Epithelial cell of proximal tubule (primary cell): Measurements from ENCODE around the gene ETFA. TPM values are rescaled to one million over a fixed set of nuclear protein-coding genes. Genes with fewer than 3 reads are reported as not detected.

Experiments
- DNase-seq: peaks from one replicate; pipeline ENCODE4 v3.0.0-alpha.2; 2011; ENCODE audit warnings: low read depth
- H3K4me3 ChIP-seq: 2 replicates; pipeline ENCODE4 v1.5.1; 2011; ENCODE audit warnings: low read depth, mild to moderate bottlenecking, low read length
- CTCF ChIP-seq: conservative IDR thresholded peaks from 2 replicates; pipeline ENCODE4 v1.5.1; 2012; ENCODE audit warnings: low read depth, mild to moderate bottlenecking, low read length
- total RNA-seq: library from RNA; depleted of rRNA; stranded (reverse); fragments of >200 nt; gene quantifications from 2 replicates; pipeline ENCODE4 v1.2.3, GENCODE V29; 2015

ETFA gene
- total RNA-seq, 1 donor from 2014 or later, result 117 TPM

DNA sequence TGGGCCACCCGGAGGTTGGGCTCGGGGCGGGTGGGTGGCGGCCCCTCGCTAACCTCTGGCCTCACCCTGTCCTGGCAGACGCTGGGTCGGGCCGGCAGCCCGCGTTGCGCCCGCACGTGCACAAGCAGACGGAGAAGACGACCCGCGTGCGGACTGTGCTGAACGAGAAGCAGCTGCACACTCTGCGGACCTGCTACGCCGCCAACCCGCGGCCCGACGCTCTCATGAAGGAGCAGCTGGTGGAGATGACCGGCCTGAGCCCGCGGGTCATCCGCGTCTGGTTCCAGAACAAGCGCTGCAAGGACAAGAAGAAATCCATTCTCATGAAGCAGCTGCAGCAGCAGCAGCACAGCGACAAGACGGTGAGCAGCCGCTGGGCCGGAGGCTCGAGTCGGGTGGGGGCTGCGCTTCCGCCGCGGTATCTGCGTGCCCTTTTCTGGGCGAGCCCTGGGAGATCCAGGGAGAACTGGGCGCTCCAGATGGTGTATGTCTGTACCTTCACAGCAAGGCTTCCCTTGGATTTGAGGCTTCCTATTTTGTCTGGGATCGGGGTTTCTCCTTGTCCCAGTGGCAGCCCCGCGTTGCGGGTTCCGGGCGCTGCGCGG lies 29.0 kb upstream of the ETFA start:
- no peak for DNase-seq
- TF ChIP-seq CTCF, result no peak
- peak overlapping the region; percentile 28 for H3K4me3 ChIP-seq

GRCh38 chr15:76339305-76340197 lies 28.3 kb upstream of the ETFA start:
- DNase-seq, result no peak
- H3K4me3 ChIP-seq, result peak overlapping the region; percentile 28
- TF ChIP-seq CTCF, result no peak

- no peak for TF ChIP-seq CTCF
- no peak for DNase-seq
Measured at GRCh38 chr15:76338486-76339304, 27.4 kb upstream of the ETFA start.

DNA sequence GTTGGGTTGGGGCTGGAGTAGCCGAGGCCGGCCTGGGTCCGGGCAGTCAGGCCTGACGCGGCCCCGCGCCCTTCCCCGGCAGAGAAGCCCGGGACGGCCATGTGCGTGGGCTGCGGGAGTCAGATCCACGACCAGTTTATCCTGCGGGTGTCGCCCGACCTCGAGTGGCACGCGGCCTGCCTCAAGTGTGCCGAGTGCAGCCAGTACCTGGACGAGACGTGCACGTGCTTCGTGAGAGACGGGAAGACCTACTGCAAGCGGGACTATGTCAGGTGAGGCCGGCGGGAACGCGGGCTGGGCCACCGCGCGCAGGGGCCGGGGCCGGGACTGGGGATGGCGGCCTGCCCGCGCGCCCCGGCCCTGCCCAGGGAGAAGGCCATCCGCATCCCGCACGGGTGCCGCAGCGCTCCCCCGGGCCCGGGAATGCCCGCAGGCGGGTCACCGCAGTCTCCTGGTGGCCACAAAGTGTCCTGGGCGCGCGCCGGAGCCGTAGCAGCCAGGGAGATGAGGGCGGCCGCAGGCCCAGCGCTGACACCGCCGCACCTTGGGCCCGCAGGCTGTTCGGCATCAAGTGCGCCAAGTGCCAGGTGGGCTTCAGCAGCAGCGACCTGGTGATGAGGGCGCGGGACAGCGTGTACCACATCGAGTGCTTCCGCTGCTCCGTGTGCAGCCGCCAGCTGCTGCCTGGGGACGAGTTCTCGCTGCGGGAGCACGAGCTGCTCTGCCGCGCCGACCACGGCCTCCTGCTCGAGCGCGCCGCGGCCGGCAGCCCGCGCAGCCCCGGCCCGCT lies 26.6 kb upstream of the ETFA start:
- TF ChIP-seq CTCF, result no peak
- no peak for DNase-seq
- no peak overlapping the region for H3K4me3 ChIP-seq

More at GRCh38 chr15:76338486-76339304, 27.4 kb upstream of the ETFA start:
- H3K4me3 ChIP-seq, result no peak overlapping the region

DNA sequence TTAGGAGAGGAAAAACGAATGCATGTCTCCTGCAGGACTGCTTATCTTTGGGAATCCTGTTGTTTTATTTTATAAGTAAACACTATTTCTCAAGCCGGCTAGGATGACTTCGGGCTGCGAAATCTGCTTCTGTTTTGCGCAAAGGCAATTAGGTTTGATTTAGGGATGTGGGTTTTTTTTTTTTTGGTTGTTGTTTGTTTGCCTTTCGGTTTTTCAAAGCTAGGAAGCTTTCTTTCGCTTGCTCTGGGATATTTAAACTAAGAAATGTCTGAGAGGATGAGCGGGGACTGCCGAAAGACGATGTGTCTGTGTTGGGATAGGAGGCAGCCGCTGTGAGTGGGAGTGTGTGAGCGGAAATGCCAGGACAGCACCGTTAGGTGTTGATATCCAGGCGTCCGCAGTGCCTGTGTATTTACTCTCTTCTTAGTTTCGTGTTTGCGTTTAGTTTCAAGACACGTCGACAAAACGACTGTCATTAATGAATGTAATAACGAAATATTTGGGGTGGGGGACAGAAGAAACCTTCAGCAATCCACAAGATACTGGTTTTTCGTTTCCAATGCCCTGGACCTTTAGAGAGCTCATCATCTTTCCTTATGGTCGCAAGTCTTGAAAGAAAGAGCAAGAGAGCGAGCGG lies 25.9 kb upstream of the ETFA start:
- no peak for DNase-seq
- H3K4me3 ChIP-seq, result no peak overlapping the region
- TF ChIP-seq CTCF, result no peak
